ENCODE results near the gene NR1I3. TPM values are rescaled to one million over a fixed set of nuclear protein-coding genes. Genes with fewer than 3 reads are reported as not detected.

The NR1I3 gene
- total RNA-seq, 4 donors from 2014 or later, result not detected

- H3K9me3 ChIP-seq, result no peaks in the 10 kb centered on the region
- intact Hi-C loops (cut with DNase I; ENCODE audit: low total_unique reads), result no loop called here
- TF ChIP-seq CTCF (IDR thresholded peaks at IDR 0.05 in 4 of 5, conservative IDR thresholded peaks at IDR 0.05 in 1 of 5) (no peak), POLR2A (IDR thresholded peaks at IDR 0.05) (no peak)
- no peaks in the 10 kb centered on the region for H3K27me3 ChIP-seq
- ATAC-seq (no peak), DNase-seq (no peak)
- peaks cover 0 to 69% of the 10 kb centered on the region in 2 donors for H3K36me3 ChIP-seq
- in situ Hi-C loops (cut with MboI; ENCODE audit: low sequenced_read_pairs in 4 of 4), result loop anchor here in 2 of 4 donors (25.0 kb wide), 1 partner anchor 531 kb away; the partner anchor contains the start of gene DUSP12 (in 2 of the 2)
- H3K4me1 ChIP-seq, result peaks cover 19 to 54% of the 10 kb centered on the region in 2 donors
- H3K4me3 ChIP-seq, result no peak overlapping the region
- H3K27ac ChIP-seq, result peak overlapping the region; percentile 77 to 99 (median 96)
These were observed 31.4 kb downstream of the NR1I3 start for GRCh38 chr1:161206411-161207140.

- H3K4me1 ChIP-seq, result peaks cover 58 to 81% of the 10 kb centered on the region in 2 donors
- H3K27me3 ChIP-seq, result no peaks in the 10 kb centered on the region
- DNase-seq, result peak; percentile 99
- in situ Hi-C loops (cut with MboI; ENCODE audit: low sequenced_read_pairs in 4 of 4) (loop anchor here in 2 of 4 donors (25.0 kb wide), 1 partner anchor 535 kb away; the partner anchor contains the start of gene DUSP12 (in 2 of the 2)), intact Hi-C loops (cut with DNase I; ENCODE audit: low total_unique reads) (loop anchor here (1.0 to 5.0 kb wide), 4 partner anchors 25 to 185 kb away; partner anchors contain the start of genes DEDD and TOMM40L)
- peaks cover 0 to 34% of the 10 kb centered on the region in 2 donors for H3K36me3 ChIP-seq
- no peaks in the 10 kb centered on the region for H3K9me3 ChIP-seq
- peak within 1 kb of the TSS; percentile 94 to 99 (median 98) for H3K27ac ChIP-seq
- ATAC-seq, result peak; percentile 97
- H3K4me3 ChIP-seq, result peak within 1 kb of the TSS; percentile 66 to 93 (median 84)
- TF ChIP-seq CTCF (IDR thresholded peaks at IDR 0.05 in 4 of 5, conservative IDR thresholded peaks at IDR 0.05 in 1 of 5), result peak in 1 of 5 experiments; percentile 18
- peak; percentile 82 to 86 for TF ChIP-seq POLR2A (IDR thresholded peaks at IDR 0.05)
These were observed 35.9 kb downstream of the NR1I3 start, which contains the start of gene NDUFS2 for GRCh38 chr1:161201836-161202712. TSS of gene NDUFS2 (plus strand) at chr1:161202367. CDS start at chr1:161202386, 19 bp downstream.

GRCh38 chr1:161200992-161201835, 36.8 kb downstream of the NR1I3 start:
- in situ Hi-C loops (cut with MboI; ENCODE audit: low sequenced_read_pairs in 4 of 4), result loop anchor here in 2 of 4 donors (25.0 kb wide), 1 partner anchor 536 kb away; the partner anchor contains the start of gene DUSP12 (in 2 of the 2)
- TF ChIP-seq POLR2A (IDR thresholded peaks at IDR 0.05) (peak in 1 of 2 donors; percentile 5), CTCF (IDR thresholded peaks at IDR 0.05 in 4 of 5, conservative IDR thresholded peaks at IDR 0.05 in 1 of 5) (no peak)
- peaks cover 0 to 25% of the 10 kb centered on the region in 2 donors for H3K36me3 ChIP-seq
- H3K27ac ChIP-seq, result peak overlapping the region; percentile 94 to 99 (median 98)
- H3K4me1 ChIP-seq, result peaks cover 58 to 73% of the 10 kb centered on the region in 2 donors
- peak overlapping the region; percentile 66 to 93 (median 84) for H3K4me3 ChIP-seq
- no peaks in the 10 kb centered on the region for H3K27me3 ChIP-seq
- intact Hi-C loops (cut with DNase I; ENCODE audit: low total_unique reads), result loop anchor here (5.0 kb wide), 1 partner anchor 186 kb away; no protein-coding TSS in a partner anchor
- no peaks in the 10 kb centered on the region for H3K9me3 ChIP-seq
- ATAC-seq (peak; percentile 20 to 40), DNase-seq (peak; percentile 40 to 56)

Data from gastrocnemius medialis (tissue), 4 donors.